Stimulated activated naive CD4-positive, alpha-beta T cell treated with Interleukin-2 at 50 U/mL for 16 hours (primary cell): ENCODE data around the gene SAMD1.

Experiments
- DNase-seq: peaks from one replicate; lab custom pipeline; 2025; lab: John Stamatoyannopoulos, UW

The SAMD1 gene

DNA sequence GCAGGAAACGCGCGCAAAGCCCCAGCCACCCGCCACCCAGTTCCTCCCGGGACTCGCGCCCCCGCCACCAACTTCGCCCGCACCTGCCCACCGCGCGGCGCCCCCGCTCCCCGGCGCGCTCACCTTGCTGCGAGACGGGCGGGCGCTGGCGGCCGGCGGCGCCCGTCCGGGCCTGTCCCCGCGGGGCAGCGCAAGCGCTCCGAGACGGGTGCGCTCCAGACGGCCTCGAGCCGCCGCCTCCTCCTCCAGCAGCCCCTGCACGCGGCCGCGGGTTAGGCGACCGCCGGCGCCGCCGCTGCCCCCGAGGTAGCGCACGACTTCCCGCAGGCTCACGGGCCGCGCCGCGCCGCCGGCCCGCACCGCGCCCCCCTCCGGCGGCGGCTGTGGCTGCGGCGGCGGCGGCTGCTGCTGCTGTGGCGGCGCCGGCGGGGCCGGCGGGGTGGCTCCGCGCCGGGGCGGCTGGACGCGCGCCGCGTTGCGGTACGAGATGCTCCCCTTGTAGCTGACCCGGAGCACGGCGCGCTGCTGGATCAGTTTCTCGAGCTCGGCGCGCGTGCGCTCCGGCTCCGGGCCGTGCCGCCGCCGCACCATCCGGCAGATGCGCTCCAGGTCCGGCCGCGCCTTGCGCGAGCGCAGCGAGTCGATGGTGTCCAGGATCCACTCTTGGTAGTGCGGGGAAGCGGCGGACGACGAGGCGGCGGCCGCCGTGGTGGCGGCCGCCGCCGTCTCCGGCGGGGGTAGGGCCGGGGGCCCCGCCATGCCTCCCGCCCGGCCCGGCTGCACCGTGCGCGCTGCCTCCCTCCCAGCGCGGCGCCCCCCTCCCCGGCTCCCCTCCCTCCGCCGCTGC, 666 bp downstream of the SAMD1 start:
- DNase-seq: peak; percentile 46

GRCh38 chr19:14089412-14089661, 1.2 kb downstream of the SAMD1 start:
- DNase-seq: peak; percentile 13

DNA sequence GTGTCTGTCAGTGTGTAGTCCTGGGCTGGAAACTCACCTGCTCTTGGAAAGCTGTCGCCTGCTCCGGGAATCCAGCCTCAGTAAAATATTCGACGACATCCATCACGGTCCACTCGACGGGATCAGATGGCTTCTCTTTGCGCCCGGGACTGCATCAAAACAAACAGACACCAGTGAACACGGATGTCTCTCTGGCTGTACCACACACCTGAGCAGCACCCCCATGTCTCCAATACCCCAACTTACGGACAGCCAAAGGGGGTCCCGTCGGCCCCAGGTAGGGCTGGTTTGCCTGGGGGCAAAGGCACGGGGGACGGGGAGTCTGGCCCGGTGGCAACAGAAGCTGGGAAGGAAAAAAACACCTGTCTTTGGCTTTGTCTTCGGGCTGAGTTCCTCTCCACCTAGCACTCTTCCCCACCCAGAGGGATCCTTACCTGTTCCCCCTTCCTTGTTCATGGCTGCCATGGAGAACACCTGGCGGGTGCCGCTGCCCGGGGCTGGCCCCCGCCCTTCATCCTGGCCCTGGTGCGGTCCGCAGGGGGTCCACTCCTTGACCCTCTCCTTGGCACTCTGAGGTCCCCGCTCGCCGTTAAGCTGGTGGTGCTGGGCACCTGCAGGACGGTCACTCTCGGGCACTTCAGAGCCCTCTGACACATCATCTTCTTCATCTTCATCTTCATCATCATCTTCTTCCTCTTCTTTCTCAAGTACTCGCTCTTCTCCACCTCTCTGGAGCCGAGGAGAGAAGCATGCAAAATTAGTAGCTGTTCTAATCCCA, 1.7 kb downstream of the SAMD1 start:
- DNase-seq: no peak

DNA sequence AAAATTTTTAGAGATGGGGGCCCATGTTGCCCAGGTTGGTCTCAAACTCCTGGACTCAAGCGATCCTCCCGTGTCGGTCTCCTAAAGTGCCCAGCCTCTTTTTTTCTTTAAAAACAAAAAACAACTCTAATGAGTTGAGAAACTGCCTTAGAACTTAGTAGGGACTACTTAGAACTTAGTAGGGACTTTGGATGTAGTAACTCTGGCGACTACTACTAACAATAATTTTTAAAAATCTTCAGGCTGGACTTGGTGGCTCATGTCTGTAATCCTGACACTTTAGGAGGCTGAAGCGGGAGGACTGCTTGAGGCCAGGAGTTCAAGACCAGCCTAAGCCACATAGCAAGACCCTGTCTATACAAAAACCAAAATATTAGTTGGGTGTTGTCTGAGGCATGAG, 4.5 kb downstream of the SAMD1 start:
- DNase-seq: no peak

- no peak for DNase-seq
These were observed 5.1 kb downstream of the SAMD1 start, which contains the start of gene C19orf67 for GRCh38 chr19:14085309-14085995. Gene C19orf67, minus strand, starts transcription at chr19:14085783. Its CDS starts 156 bp downstream, at chr19:14085627.

GRCh38 chr19:14082675-14082960, 7.9 kb downstream of the SAMD1 start:
- DNase-seq: no peak

GRCh38 chr19:14081797-14082674, 8.5 kb downstream of the SAMD1 start:
- peak; percentile 24 for DNase-seq

DNA sequence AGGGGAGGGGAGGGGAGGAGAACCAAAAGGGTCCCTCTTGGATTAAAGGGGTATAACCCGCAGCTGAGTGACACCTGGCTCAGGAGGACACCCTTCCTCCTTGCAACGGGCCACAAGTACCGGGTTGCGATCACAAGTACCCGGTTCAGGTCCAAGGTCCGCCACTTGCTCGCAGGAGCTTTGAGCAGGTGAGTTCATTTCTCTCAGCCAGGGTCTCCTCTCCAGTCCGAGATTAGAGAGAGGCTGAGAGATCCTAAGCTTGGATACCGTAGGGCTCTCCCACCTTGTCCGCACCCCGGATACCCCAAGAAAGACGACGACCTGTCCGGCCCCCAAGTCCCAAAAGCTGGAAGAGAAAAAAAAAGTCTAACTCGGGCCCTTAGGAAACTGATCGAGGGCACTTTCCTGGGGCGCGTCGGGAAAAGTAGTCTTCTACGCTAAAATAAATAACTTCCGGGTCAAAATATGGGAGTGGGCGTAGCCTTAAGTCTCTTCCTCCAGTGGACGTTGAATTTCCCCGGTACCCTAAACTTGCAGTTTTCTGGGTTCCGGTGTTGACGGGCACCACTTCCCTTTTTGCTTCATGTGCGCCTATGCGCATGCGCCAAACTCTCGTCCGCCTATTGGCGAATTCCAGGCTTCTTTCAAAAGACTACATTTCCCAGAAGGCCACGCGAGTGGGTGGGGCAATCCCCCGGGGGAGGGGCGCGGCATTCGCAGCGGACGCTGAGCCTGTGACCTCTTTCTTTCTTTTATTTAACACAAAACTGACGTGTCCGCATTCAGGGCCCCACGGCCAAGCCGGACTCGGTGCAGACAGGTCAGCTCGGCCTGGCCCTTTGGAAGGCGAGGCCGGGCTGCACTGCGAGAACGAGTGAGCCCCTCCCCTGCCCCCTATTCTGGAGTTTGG, 9.4 kb downstream of the SAMD1 start:
- peak; percentile 96 for DNase-seq

GRCh38 chr19:14078411-14078810, 12.1 kb downstream of the SAMD1 start:
- no peak for DNase-seq

- peak; percentile 25 for DNase-seq
These were observed 16.4 kb downstream of the SAMD1 start for GRCh38 chr19:14073925-14074838.

DNA sequence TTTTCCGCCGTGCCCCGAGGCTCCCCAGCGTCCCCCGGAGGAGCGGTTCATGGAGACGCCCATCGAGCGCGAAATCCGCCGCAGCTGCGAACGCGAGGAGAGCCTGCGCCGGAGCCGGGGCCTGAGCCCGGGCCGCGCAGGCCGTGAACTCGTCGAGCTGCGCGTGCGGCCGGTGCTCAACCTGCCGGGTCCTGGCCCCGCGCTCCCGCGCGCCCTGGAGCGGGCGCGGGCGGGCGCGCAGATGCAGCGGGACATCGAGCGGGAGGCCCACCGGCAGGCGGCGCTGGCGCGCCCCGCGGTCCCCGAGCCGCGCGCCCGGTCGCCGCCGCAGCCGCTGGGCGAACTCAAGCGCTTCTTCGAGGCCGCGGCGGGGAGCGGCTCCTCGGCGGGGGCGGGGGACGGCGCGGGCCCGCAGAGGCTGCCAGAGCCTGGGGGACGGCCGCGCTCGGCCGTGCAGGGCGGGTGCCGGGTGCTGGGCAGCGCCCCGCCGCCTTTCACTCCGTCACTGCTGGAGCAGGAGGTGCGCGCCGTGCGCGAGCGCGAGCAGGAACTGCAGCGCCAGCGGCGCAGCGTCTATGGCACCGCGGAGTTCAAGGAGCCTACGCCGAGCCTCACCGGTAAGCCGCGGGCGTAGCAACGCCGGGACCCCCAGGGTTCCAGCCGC, 17.2 kb downstream of the SAMD1 start:
- DNase-seq: peak; percentile 77

DNA sequence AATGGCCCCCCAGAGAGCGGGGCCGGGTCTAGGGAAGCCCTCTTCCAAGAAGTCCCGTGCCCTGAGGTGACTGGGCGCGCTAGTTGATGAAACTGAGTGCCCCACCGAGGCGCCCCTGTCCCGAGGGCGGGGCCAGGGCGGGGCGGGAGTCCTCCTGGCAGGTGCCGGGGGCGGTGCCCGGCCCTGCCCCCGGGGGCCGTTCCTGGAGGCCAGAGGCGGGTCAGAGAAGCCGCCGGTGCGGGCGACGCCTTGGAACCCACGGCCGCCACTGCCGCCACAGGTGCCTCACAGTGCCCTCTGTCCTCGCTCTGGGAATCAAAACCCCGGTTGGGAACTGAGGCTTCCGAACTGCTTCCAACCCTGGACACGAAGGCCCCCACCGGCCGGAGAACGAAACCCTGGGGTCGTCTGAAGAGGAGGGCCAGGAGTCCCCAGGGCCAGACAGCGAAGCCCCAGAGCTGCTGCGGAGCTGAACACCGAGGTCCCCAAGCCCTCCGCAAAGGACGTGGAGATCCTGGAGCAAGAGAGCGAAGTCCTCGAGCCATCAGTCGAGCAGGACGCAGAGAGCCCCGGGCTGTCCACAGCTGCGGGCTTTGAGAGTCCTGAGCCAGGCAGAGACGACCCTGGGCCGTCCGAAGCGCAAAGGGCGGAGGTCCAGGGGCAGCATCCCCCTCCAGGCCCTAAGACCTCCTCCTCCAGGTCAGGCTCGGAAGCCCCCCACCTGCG, 17.9 kb downstream of the SAMD1 start, which contains the start of gene MISP3:
MISP3 (plus strand) TSS at position 252 of the 726 bp plus-strand sequence. CDS start 524 bp downstream, outside the sequence.
- peak; percentile 30 for DNase-seq

DNA sequence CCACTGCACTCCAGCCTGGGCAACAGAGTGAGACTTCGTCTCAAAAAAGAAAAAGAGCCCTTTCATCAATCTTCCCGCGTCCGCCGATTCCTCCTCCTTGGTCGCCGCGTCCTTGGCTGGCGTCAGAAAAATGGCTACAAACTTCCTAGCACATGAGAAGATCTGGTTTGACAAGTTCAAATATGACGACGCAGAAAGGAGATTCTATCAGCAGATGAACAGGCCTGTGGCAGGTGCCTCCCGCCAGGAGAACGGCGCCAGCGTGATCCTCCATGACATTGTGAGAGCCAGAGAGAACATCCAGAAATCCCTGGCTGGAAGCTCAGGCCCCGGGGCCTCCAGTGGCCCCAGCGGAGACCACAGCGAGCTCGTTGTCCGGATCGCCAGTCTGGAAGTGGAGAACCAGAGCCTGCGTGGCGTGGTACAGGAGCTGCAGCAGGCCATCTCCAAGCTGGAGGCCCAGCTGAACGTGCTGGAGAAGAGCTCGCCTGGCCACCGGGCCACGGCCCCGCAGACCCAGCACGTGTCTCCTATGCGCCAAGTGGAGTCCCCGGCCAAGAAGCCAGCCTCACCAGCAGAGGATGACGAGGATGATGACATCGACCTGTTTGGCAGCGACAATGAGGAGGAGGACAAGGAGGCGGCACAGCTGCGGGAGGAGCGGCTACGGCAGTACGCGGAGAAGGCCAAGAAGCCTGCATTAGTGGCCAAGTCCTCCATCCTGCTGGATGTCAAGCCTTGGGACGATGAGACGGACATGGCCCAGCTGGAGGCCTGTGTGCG, 20.1 kb downstream of the SAMD1 start:
- DNase-seq: no peak

GRCh38 chr19:14066134-14066533, 24.4 kb downstream of the SAMD1 start:
- no peak for DNase-seq

DNA sequence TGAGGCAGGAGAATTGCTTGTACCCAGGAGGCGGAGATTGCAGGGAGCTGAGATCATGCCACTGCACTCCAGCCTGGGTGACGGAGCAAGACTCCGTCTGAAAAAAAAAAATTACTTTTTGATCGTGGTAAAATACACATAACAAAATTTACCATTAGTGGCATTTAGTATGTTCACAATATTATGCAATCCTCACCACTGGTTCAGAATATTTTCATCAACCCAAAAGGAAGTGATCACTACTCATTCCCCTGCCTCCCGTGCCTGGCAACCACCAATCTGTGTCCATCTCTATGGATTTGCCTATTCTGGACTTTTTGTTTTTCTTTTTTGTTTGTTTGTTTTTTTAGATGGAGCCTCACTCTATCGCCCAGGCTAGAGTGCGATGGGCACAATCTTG, 27.4 kb downstream of the SAMD1 start:
- DNase-seq: no peak

GRCh38 chr19:14062558-14062855, 28.0 kb downstream of the SAMD1 start:
- DNase-seq: no peak

- no peak for DNase-seq
These were observed 28.6 kb downstream of the SAMD1 start, which contains the start of gene PALM3 for GRCh38 chr19:14061751-14062557. Gene PALM3, minus strand, starts transcription at chr19:14062076. Its CDS starts 96 bp downstream, at chr19:14061980.
